ENCODE measurements around the gene LY6G5B. TPM values are rescaled to one million over a fixed set of nuclear protein-coding genes. Genes with fewer than 3 reads are reported as not detected.
A peak's percentile ranks its signal among the peaks of the same experiment; 100 is the strongest.

The LY6G5B gene
- total RNA-seq, 1 donor from 2014 or later, result 2.8 TPM

DNA sequence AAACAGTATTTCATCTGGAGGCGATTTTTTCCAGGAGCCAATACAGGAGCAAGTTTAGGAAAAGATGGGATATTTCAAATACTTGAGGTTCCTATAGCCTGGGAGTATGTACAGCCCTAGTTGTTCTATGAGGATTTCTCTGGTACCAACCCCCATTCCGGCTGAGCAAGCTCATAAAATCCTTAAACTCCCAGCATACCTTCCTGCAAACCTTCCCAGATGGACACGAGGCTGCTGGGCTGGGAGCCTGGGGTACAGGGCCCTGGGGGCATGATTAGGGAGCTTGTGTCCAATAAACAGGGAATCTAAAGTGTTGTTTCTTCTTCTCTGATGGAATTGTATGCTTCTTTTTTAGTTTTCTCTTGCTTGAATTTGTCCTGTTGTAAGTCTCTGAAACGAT, 47.8 kb upstream of the LY6G5B start:
- Mint-ChIP-seq H3K4me1 (peaks cover 19% of the 10 kb centered on the region), H3K36me3 (peaks cover 37% of the 10 kb centered on the region), H3K27ac (peak overlapping the region; percentile 68), H3K27me3 (ENCODE audit: insufficient read depth, low read depth) (peaks cover 4% of the 10 kb centered on the region), H3K4me3 (peak overlapping the region; percentile 91), H3K9me3 (no peaks in the 10 kb centered on the region)
- peak overlapping the region; percentile 6 for H3K27ac ChIP-seq
- TF ChIP-seq, protein P1, sequence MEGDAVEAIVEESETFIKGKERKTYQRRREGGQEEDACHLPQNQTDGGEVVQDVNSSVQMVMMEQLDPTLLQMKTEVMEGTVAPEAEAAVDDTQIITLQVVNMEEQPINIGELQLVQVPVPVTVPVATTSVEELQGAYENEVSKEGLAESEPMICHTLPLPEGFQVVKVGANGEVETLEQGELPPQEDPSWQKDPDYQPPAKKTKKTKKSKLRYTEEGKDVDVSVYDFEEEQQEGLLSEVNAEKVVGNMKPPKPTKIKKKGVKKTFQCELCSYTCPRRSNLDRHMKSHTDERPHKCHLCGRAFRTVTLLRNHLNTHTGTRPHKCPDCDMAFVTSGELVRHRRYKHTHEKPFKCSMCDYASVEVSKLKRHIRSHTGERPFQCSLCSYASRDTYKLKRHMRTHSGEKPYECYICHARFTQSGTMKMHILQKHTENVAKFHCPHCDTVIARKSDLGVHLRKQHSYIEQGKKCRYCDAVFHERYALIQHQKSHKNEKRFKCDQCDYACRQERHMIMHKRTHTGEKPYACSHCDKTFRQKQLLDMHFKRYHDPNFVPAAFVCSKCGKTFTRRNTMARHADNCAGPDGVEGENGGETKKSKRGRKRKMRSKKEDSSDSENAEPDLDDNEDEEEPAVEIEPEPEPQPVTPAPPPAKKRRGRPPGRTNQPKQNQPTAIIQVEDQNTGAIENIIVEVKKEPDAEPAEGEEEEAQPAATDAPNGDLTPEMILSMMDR (IDR thresholded peaks at IDR 0.05), result no peak
- no peak for TF ChIP-seq EZH2phosphoT487 (IDR thresholded peaks at IDR 0.05)
- no peak for TF ChIP-seq EZH2 (IDR thresholded peaks at IDR 0.05)
- peaks cover 47% of the 10 kb centered on the region for H4K20me1 ChIP-seq (ENCODE audit: low read depth)
- H3K9me3 ChIP-seq (ENCODE audit: low read depth), result no peaks in the 10 kb centered on the region
- no peak for DNase-seq (ENCODE audit: low spot score)
- peak overlapping the region; percentile 93 for H3K4me2 ChIP-seq
- H3K36me3 ChIP-seq, result peaks cover 26% of the 10 kb centered on the region
- H3K4me3 ChIP-seq, result peak overlapping the region; percentile 89
- peak overlapping the region; percentile 97 for H3K9ac ChIP-seq
- H3F3A ChIP-seq (ENCODE audit: low read depth), result peaks cover 57% of the 10 kb centered on the region
- no peak overlapping the region for H2AFZ ChIP-seq (replicated peaks)
- peaks cover 69% of the 10 kb centered on the region for H3K79me2 ChIP-seq (ENCODE audit: low read depth)
- H3K27me3 ChIP-seq, result no peaks in the 10 kb centered on the region
- H3K4me1 ChIP-seq, result peaks cover 11% of the 10 kb centered on the region

DNA sequence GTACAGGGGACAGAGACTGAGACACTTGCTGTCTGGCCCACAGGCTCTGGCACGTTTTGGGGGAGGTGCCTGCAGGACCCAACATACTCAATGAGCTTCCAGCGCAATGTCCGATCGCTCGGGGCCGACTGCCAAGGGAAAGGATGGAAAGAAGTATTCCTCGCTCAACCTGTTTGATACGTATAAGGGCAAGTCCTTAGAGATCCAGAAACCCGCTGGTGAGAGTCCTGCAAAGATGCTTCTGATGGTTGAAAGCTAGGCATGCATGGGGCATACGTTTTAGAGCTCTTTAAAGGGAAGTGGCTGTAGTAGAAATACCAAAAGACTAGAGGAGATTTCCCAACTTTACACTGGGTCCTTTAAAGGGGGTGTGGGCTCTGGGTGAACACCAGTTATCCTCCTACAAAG, 47.1 kb upstream of the LY6G5B start:
- no peaks in the 10 kb centered on the region for H3K27me3 ChIP-seq
- no peak overlapping the region for H2AFZ ChIP-seq (replicated peaks)
- H3K4me2 ChIP-seq, result peak overlapping the region; percentile 93
- peaks cover 43% of the 10 kb centered on the region for H3K36me3 Mint-ChIP-seq
- TF ChIP-seq, protein P1 (IDR thresholded peaks at IDR 0.05), result no peak
- no peak for TF ChIP-seq EZH2 (IDR thresholded peaks at IDR 0.05)
- no peak for TF ChIP-seq EZH2phosphoT487 (IDR thresholded peaks at IDR 0.05)
- DNase-seq (ENCODE audit: low spot score), result no peak
- H3K4me3 ChIP-seq, result peak overlapping the region; percentile 89
- no peaks in the 10 kb centered on the region for H3K9me3 Mint-ChIP-seq
- peak overlapping the region; percentile 6 for H3K27ac ChIP-seq
- H3F3A ChIP-seq (ENCODE audit: low read depth), result peaks cover 62% of the 10 kb centered on the region
- peak overlapping the region; percentile 97 for H3K9ac ChIP-seq
- peaks cover 11% of the 10 kb centered on the region for H3K4me1 ChIP-seq
- H3K27me3 Mint-ChIP-seq (ENCODE audit: insufficient read depth, low read depth), result peaks cover 6% of the 10 kb centered on the region
- H4K20me1 ChIP-seq (ENCODE audit: low read depth), result peaks cover 54% of the 10 kb centered on the region
- H3K4me3 Mint-ChIP-seq, result peak overlapping the region; percentile 91
- H3K4me1 Mint-ChIP-seq, result peaks cover 18% of the 10 kb centered on the region
- no peaks in the 10 kb centered on the region for H3K9me3 ChIP-seq (ENCODE audit: low read depth)
- peaks cover 76% of the 10 kb centered on the region for H3K79me2 ChIP-seq (ENCODE audit: low read depth)
- peak overlapping the region; percentile 38 for H3K27ac Mint-ChIP-seq
- peaks cover 32% of the 10 kb centered on the region for H3K36me3 ChIP-seq

DNA sequence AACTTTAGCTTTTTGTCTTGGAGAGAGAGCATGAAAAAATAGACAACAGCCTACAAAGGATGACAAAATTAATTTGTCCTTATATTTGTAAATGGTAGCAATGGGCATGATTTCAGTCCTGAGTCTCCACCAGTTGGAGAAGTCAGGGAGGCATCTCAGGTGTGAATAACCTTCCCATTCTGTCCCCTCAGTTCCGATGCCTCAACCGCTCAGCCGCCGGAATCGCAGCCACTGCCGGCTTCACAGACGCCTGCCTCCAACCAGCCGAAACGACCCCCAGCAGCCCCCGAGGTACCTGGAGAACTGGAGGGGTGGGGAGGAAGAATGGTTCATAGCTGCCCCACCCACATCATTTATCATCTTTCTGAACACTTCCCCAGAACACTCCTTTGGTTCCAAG, 45.7 kb upstream of the LY6G5B start:
- H3K79me2 ChIP-seq (ENCODE audit: low read depth), result peaks cover 89% of the 10 kb centered on the region
- no peak overlapping the region for H3K4me3 ChIP-seq
- H3K4me1 Mint-ChIP-seq, result peaks cover 18% of the 10 kb centered on the region
- no peaks in the 10 kb centered on the region for H3K9me3 Mint-ChIP-seq
- peaks cover 11% of the 10 kb centered on the region for H3K4me1 ChIP-seq
- H2AFZ ChIP-seq (replicated peaks), result no peak overlapping the region
- TF ChIP-seq EZH2 (IDR thresholded peaks at IDR 0.05), result no peak
- TF ChIP-seq EZH2phosphoT487 (IDR thresholded peaks at IDR 0.05), result no peak
- TF ChIP-seq, protein P1 (IDR thresholded peaks at IDR 0.05), result no peak
- H3K4me2 ChIP-seq, result no peak overlapping the region
- peaks cover 53% of the 10 kb centered on the region for H3K36me3 Mint-ChIP-seq
- peaks cover 59% of the 10 kb centered on the region for H3F3A ChIP-seq (ENCODE audit: low read depth)
- no peaks in the 10 kb centered on the region for H3K9me3 ChIP-seq (ENCODE audit: low read depth)
- H3K27me3 ChIP-seq, result no peaks in the 10 kb centered on the region
- H4K20me1 ChIP-seq (ENCODE audit: low read depth), result peaks cover 66% of the 10 kb centered on the region
- no peak overlapping the region for H3K27ac Mint-ChIP-seq
- no peak overlapping the region for H3K27ac ChIP-seq
- DNase-seq (ENCODE audit: low spot score), result no peak
- H3K9ac ChIP-seq, result no peak overlapping the region
- H3K27me3 Mint-ChIP-seq (ENCODE audit: insufficient read depth, low read depth), result peaks cover 7% of the 10 kb centered on the region
- H3K4me3 Mint-ChIP-seq, result peak overlapping the region; percentile 14
- peaks cover 37% of the 10 kb centered on the region for H3K36me3 ChIP-seq

Measured in neural progenitor cell (in vitro differentiated cells).